Measurements from ENCODE around the gene MIS12. TPM values are rescaled to one million over a fixed set of nuclear protein-coding genes. Genes with fewer than 3 reads are reported as not detected.

The MIS12 gene
- total and polyA plus RNA-seq, 8 donors = 16.1 to 36.3 (median 31.0) TPM

GRCh38 chr17:5478992-5479391, 7.4 kb upstream of the MIS12 start:
- Histone ChIP-seq H3K27ac (no peak overlapping the region), H3K4me3 (no peak overlapping the region), H3K9me3 (no peaks in the 10 kb centered on the region), H3K27me3 (no peaks in the 10 kb centered on the region), H3K36me3 (peaks cover 0 to 100% of the 10 kb centered on the region in 2 donors), H3K4me1 (peaks cover 0 to 11% of the 10 kb centered on the region in 2 donors)
- no peak for ATAC-seq
- intact Hi-C loops (cut with DNase I) = no loop called here
- DNase-seq = no peak
- no peak for TF ChIP-seq CTCF (IDR thresholded peaks at IDR 0.05)

- DNase-seq (no peak), ATAC-seq (no peak)
- Histone ChIP-seq H3K4me1 (peaks cover 6 to 27% of the 10 kb centered on the region in 2 donors), H3K36me3 (peaks cover 0 to 87% of the 10 kb centered on the region in 2 donors), H3K27ac (no peak overlapping the region), H3K4me3 (no peak overlapping the region), H3K9me3 (no peaks in the 10 kb centered on the region), H3K27me3 (no peaks in the 10 kb centered on the region)
- TF ChIP-seq CTCF (IDR thresholded peaks at IDR 0.05) = no peak
- intact Hi-C loops (cut with DNase I) = no loop called here
Measured at GRCh38 chr17:5480962-5481361, 5.4 kb upstream of the MIS12 start.

- intact Hi-C loops (cut with DNase I) = no loop called here
- Histone ChIP-seq H3K36me3 (peaks cover 0 to 83% of the 10 kb centered on the region in 2 donors), H3K4me3 (no peak overlapping the region), H3K9me3 (no peaks in the 10 kb centered on the region), H3K4me1 (peaks cover 6 to 27% of the 10 kb centered on the region in 2 donors), H3K27me3 (no peaks in the 10 kb centered on the region), H3K27ac (no peak overlapping the region)
- TF ChIP-seq CTCF (IDR thresholded peaks at IDR 0.05) = no peak
- no peak for ATAC-seq
- DNase-seq = no peak
Measured at GRCh38 chr17:5481451-5481850, 4.9 kb upstream of the MIS12 start.

- intact Hi-C loops (cut with DNase I) = no loop called here
Measured at GRCh38 chr17:5485270-5486205, 828 bp upstream of the MIS12 start, which contains the start of gene DERL2. Gene DERL2 (minus strand): TSS chr17:5486178. CDS start chr17:5486161, 17 bp downstream.

More at GRCh38 chr17:5485270-5486205, 828 bp upstream of the MIS12 start, which contains the start of gene DERL2:
- H3K9me3 ChIP-seq = no peaks in the 10 kb centered on the region
- peaks cover 6 to 43% of the 10 kb centered on the region in 2 donors for H3K4me1 ChIP-seq
- TF ChIP-seq CTCF (IDR thresholded peaks at IDR 0.05) = no peak
- H3K27ac ChIP-seq = peak within 1 kb of the TSS; percentile 99 to 100
- H3K36me3 ChIP-seq = peaks cover 0 to 68% of the 10 kb centered on the region in 2 donors
- ATAC-seq = peak; percentile 7
- DNase-seq = no peak
- no peaks in the 10 kb centered on the region for H3K27me3 ChIP-seq
- peak within 1 kb of the TSS; percentile 94 to 99 for H3K4me3 ChIP-seq

Measured in left lung (tissue), 10 donors.